ENCODE data around the gene ZDHHC8. TPM values are rescaled to one million over a fixed set of nuclear protein-coding genes. Genes with fewer than 3 reads are reported as not detected.

ZDHHC8 gene
- total RNA-seq, 1 donor from 2014 or later = 82.4 TPM

GRCh38 chr22:20105456-20106204 is 26.0 kb upstream of the ZDHHC8 start:
- no peak overlapping the region for H3K27ac Mint-ChIP-seq
- peaks cover 14% of the 10 kb centered on the region for H3K4me1 Mint-ChIP-seq (ENCODE audit: low read depth)
- no peaks in the 10 kb centered on the region for H3K27me3 Mint-ChIP-seq (ENCODE audit: low read depth)
- no peak overlapping the region for H3K4me3 Mint-ChIP-seq (ENCODE audit: low read depth)
- intact Hi-C loops (cut with micrococcal nuclease) = no loop called here
- H3K36me3 Mint-ChIP-seq (ENCODE audit: low read depth) = peaks cover 50% of the 10 kb centered on the region
- no peak for DNase-seq (ENCODE audit: low spot score)
- no peaks in the 10 kb centered on the region for H3K9me3 Mint-ChIP-seq

GRCh38 chr22:20106205-20106848 is 25.3 kb upstream of the ZDHHC8 start:
- H3K27ac Mint-ChIP-seq = no peak overlapping the region
- DNase-seq (ENCODE audit: low spot score) = no peak
- H3K4me3 Mint-ChIP-seq (ENCODE audit: low read depth) = no peak overlapping the region
- H3K9me3 Mint-ChIP-seq = no peaks in the 10 kb centered on the region
- H3K27me3 Mint-ChIP-seq (ENCODE audit: low read depth) = no peaks in the 10 kb centered on the region
- peaks cover 12% of the 10 kb centered on the region for H3K4me1 Mint-ChIP-seq (ENCODE audit: low read depth)
- intact Hi-C loops (cut with micrococcal nuclease) = no loop called here
- H3K36me3 Mint-ChIP-seq (ENCODE audit: low read depth) = peaks cover 51% of the 10 kb centered on the region

GRCh38 chr22:20106849-20107237 is 24.8 kb upstream of the ZDHHC8 start:
- no peak for DNase-seq (ENCODE audit: low spot score)
- no peak overlapping the region for H3K4me3 Mint-ChIP-seq (ENCODE audit: low read depth)
- H3K27ac Mint-ChIP-seq = no peak overlapping the region
- H3K27me3 Mint-ChIP-seq (ENCODE audit: low read depth) = no peaks in the 10 kb centered on the region
- H3K36me3 Mint-ChIP-seq (ENCODE audit: low read depth) = peaks cover 53% of the 10 kb centered on the region
- peaks cover 13% of the 10 kb centered on the region for H3K4me1 Mint-ChIP-seq (ENCODE audit: low read depth)
- intact Hi-C loops (cut with micrococcal nuclease) = no loop called here
- no peaks in the 10 kb centered on the region for H3K9me3 Mint-ChIP-seq

GRCh38 chr22:20107471-20107901 is 24.1 kb upstream of the ZDHHC8 start:
- no peaks in the 10 kb centered on the region for H3K9me3 Mint-ChIP-seq
- H3K27me3 Mint-ChIP-seq (ENCODE audit: low read depth) = no peaks in the 10 kb centered on the region
- peaks cover 11% of the 10 kb centered on the region for H3K4me1 Mint-ChIP-seq (ENCODE audit: low read depth)
- H3K36me3 Mint-ChIP-seq (ENCODE audit: low read depth) = peaks cover 52% of the 10 kb centered on the region
- peak overlapping the region; percentile 63 for H3K27ac Mint-ChIP-seq
- no peak for DNase-seq (ENCODE audit: low spot score)
- H3K4me3 Mint-ChIP-seq (ENCODE audit: low read depth) = no peak overlapping the region
- intact Hi-C loops (cut with micrococcal nuclease) = no loop called here

- intact Hi-C loops (cut with micrococcal nuclease) = no loop called here
- Mint-ChIP-seq H3K27ac (peak overlapping the region; percentile 63), H3K4me3 (ENCODE audit: low read depth) (no peak overlapping the region), H3K36me3 (ENCODE audit: low read depth) (peaks cover 49% of the 10 kb centered on the region), H3K27me3 (ENCODE audit: low read depth) (no peaks in the 10 kb centered on the region), H3K4me1 (ENCODE audit: low read depth) (peaks cover 11% of the 10 kb centered on the region), H3K9me3 (no peaks in the 10 kb centered on the region)
- no peak for DNase-seq (ENCODE audit: low spot score)
These were observed 23.4 kb upstream of the ZDHHC8 start for GRCh38 chr22:20107951-20108756.

GRCh38 chr22:20108757-20109230 is 22.8 kb upstream of the ZDHHC8 start:
- intact Hi-C loops (cut with micrococcal nuclease) = no loop called here
- no peaks in the 10 kb centered on the region for H3K27me3 Mint-ChIP-seq (ENCODE audit: low read depth)
- peaks cover 11% of the 10 kb centered on the region for H3K4me1 Mint-ChIP-seq (ENCODE audit: low read depth)
- DNase-seq (ENCODE audit: low spot score) = no peak
- H3K9me3 Mint-ChIP-seq = no peaks in the 10 kb centered on the region
- peaks cover 48% of the 10 kb centered on the region for H3K36me3 Mint-ChIP-seq (ENCODE audit: low read depth)
- H3K27ac Mint-ChIP-seq = no peak overlapping the region
- H3K4me3 Mint-ChIP-seq (ENCODE audit: low read depth) = no peak overlapping the region

- no peak for DNase-seq (ENCODE audit: low spot score)
- peaks cover 55% of the 10 kb centered on the region for H3K36me3 Mint-ChIP-seq (ENCODE audit: low read depth)
- H3K4me1 Mint-ChIP-seq (ENCODE audit: low read depth) = peaks cover 17% of the 10 kb centered on the region
- H3K27ac Mint-ChIP-seq = peak overlapping the region; percentile 33
- no peaks in the 10 kb centered on the region for H3K27me3 Mint-ChIP-seq (ENCODE audit: low read depth)
- intact Hi-C loops (cut with micrococcal nuclease) = no loop called here
- no peak overlapping the region for H3K4me3 Mint-ChIP-seq (ENCODE audit: low read depth)
- H3K9me3 Mint-ChIP-seq = no peaks in the 10 kb centered on the region
These were observed 21.9 kb upstream of the ZDHHC8 start for GRCh38 chr22:20109411-20110358.

- H3K4me1 Mint-ChIP-seq (ENCODE audit: low read depth) = peaks cover 22% of the 10 kb centered on the region
- no peaks in the 10 kb centered on the region for H3K9me3 Mint-ChIP-seq
- H3K36me3 Mint-ChIP-seq (ENCODE audit: low read depth) = peaks cover 61% of the 10 kb centered on the region
- peak overlapping the region; percentile 82 for H3K27ac Mint-ChIP-seq
- intact Hi-C loops (cut with micrococcal nuclease) = no loop called here
- H3K4me3 Mint-ChIP-seq (ENCODE audit: low read depth) = no peak overlapping the region
- DNase-seq (ENCODE audit: low spot score) = no peak
- H3K27me3 Mint-ChIP-seq (ENCODE audit: low read depth) = no peaks in the 10 kb centered on the region
These were observed 21.1 kb upstream of the ZDHHC8 start for GRCh38 chr22:20110359-20110985.

GRCh38 chr22:20111045-20111688 is 20.4 kb upstream of the ZDHHC8 start:
- no peaks in the 10 kb centered on the region for H3K27me3 Mint-ChIP-seq (ENCODE audit: low read depth)
- no peaks in the 10 kb centered on the region for H3K9me3 Mint-ChIP-seq
- intact Hi-C loops (cut with micrococcal nuclease) = no loop called here
- H3K4me1 Mint-ChIP-seq (ENCODE audit: low read depth) = peaks cover 22% of the 10 kb centered on the region
- no peak for DNase-seq (ENCODE audit: low spot score)
- peak overlapping the region; percentile 13 for H3K4me3 Mint-ChIP-seq (ENCODE audit: low read depth)
- H3K27ac Mint-ChIP-seq = peak overlapping the region; percentile 82
- peaks cover 67% of the 10 kb centered on the region for H3K36me3 Mint-ChIP-seq (ENCODE audit: low read depth)

- Mint-ChIP-seq H3K27ac (peak overlapping the region; percentile 82), H3K4me3 (ENCODE audit: low read depth) (peak overlapping the region; percentile 23), H3K4me1 (ENCODE audit: low read depth) (peaks cover 22% of the 10 kb centered on the region), H3K9me3 (no peaks in the 10 kb centered on the region), H3K27me3 (ENCODE audit: low read depth) (no peaks in the 10 kb centered on the region), H3K36me3 (ENCODE audit: low read depth) (peaks cover 68% of the 10 kb centered on the region)
- intact Hi-C loops (cut with micrococcal nuclease) = no loop called here
- DNase-seq (ENCODE audit: low spot score) = no peak
These were observed 19.6 kb upstream of the ZDHHC8 start for GRCh38 chr22:20111689-20112622.
